PC-9 (cell line): ENCODE results near the gene NDUFS2. TPM values are rescaled to one million over a fixed set of nuclear protein-coding genes. Genes with fewer than 3 reads are reported as not detected.

ENCODE experiments used
- BruUV-seq: library from RNA; stranded (reverse); fragments of 400-500 nt; replicated peaks from 2 replicates; lab custom pipeline; 2021; lab: Mats Ljungman, UMichigan
- CTCF ChIA-PET: fragments of 300-600 bp; sonication (Branson Sonifier 250); formaldehyde crosslinking; loops from one replicate; lab custom pipeline; 2022; ENCODE audit warnings: antibody characterized with exemption; lab: Charles Lee
- POLR2A ChIA-PET: fragments of 300-600 bp; sonication (Branson Sonifier 250); formaldehyde crosslinking; loops from one replicate; lab custom pipeline; 2022; ENCODE audit warnings: antibody characterized with exemption; ENCODE audit not compliant: unreplicated experiment; lab: Charles Lee
- DNase-seq, 2 experiments: peaks; one replicate each; pipeline versions ENCODE4 v3.0.0 to v3.0.0-alpha.2; 2015 to 2022; ENCODE audit warnings: mixed read lengths in 1 of 2
- H2AFZ ChIP-seq: fragments of 200-600 bp; sonication (generic); 2 replicates; pipeline ENCODE4 v1.8.1; 2017; ENCODE audit warnings: antibody characterized with exemption
- H3F3A ChIP-seq: fragments of 200-600 bp; sonication (generic); 2 replicates; pipeline ENCODE4 v1.8.1; 2017; ENCODE audit warnings: antibody characterized with exemption, mild to moderate bottlenecking, low read depth; ENCODE audit not compliant: insufficient read depth
- H3K27ac ChIP-seq: fragments of 200-600 bp; sonication (generic); 2 replicates; pipeline ENCODE4 v1.6.1; 2016; ENCODE audit warnings: mixed run types
- H3K27me3 ChIP-seq: fragments of 200-600 bp; sonication (generic); 2 replicates; pipeline ENCODE4 v1.6.1; 2016; ENCODE audit warnings: low read depth, mixed run types; ENCODE audit not compliant: insufficient read depth
- H3K36me3 ChIP-seq: fragments of 200-600 bp; sonication (generic); 2 replicates; pipeline ENCODE4 v1.6.1; 2016; ENCODE audit warnings: low read depth, mixed run types
- H3K4me1 ChIP-seq: fragments of 200-600 bp; sonication (generic); replicated peaks from 2 replicates; pipeline ENCODE4 v1.6.1; 2016; ENCODE audit warnings: mixed run types; ENCODE audit not compliant: insufficient read depth
- H3K4me2 ChIP-seq: fragments of 200-600 bp; sonication (generic); 2 replicates; pipeline ENCODE4 v1.6.1; 2017; ENCODE audit warnings: mixed run types
- H3K4me3 ChIP-seq: fragments of 200-600 bp; sonication (generic); 2 replicates; pipeline ENCODE4 v1.6.1; 2016; ENCODE audit warnings: mixed run types
- H3K79me2 ChIP-seq: fragments of 200-600 bp; sonication (generic); 2 replicates; pipeline ENCODE4 v1.6.1; 2017; ENCODE audit warnings: low read depth, mixed run types
- H3K9me2 ChIP-seq: fragments of 200-600 bp; sonication (generic); 2 replicates; pipeline ENCODE4 v1.8.1; 2017; ENCODE audit warnings: mild to moderate bottlenecking; ENCODE audit not compliant: insufficient read depth
- H3K9me3 ChIP-seq: fragments of 200-600 bp; sonication (generic); 2 replicates; pipeline ENCODE4 v1.8.1; 2016; ENCODE audit warnings: low read depth; ENCODE audit not compliant: insufficient read depth
- H4K20me1 ChIP-seq: fragments of 200-600 bp; sonication (generic); 2 replicates; pipeline ENCODE4 v1.8.1; 2017; ENCODE audit not compliant: insufficient read depth
- EZH2 ChIP-seq: fragments of 200-600 bp; sonication (generic); IDR thresholded peaks from 2 replicates; pipeline ENCODE4 v1.8.0; 2017; ENCODE audit warnings: antibody characterized with exemption, low read depth
- intact Hi-C: fragments of 100-400 bp; cut with micrococcal nuclease; formaldehyde crosslinking; loops from one replicate; pipeline ENCODE4 v1.10.0; 2022; ENCODE audit not compliant: unreplicated experiment
- total RNA-seq: library from RNA; stranded (reverse); gene quantifications from 2 replicates; pipeline ENCODE4 v1.2.3, GENCODE V29; 2021
- TF ChIP-seq, protein P1 (sequence below): fragments of 200-600 bp; sonication (generic); conservative IDR thresholded peaks from 2 replicates; pipeline ENCODE4 v1.6.1; 2017; ENCODE audit warnings: mixed run types, antibody characterized with exemption, mild to moderate bottlenecking, moderate library complexity

Gene NDUFS2
- total RNA-seq, 1 experiment from 2014 or later = 99.5 TPM

DNA sequence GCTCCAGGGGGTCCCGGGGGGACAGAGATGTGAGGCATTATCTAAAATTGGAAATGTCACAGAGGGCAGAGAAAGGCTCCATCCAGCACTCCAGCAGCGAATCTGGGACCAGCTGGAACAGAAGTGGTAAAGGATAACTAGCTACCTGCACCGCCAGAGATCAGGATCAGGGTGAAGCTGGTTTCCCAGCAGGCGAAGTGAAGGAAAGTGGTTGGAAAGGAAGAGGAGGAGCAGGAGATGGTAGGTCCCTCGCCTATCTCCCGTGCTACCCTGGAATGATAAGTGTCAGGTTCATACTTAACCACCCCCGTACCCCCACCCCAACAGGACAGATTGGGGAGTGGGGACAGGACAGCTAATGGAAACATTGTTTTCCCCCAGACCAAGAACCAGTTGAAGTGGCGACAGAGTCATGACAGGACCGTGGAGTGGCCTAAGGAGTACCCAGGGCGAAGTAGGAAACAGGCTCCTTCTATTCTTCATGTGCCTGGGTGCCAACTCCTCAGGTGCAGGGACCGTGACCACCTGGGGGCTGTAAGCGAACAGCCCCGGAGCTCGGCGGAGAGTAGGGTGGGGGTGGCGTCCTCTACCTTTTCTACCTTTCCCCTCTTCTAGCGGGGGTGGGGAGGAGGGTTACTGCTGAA lies 25.6 kb upstream of the NDUFS2 start:
- no peaks in the 10 kb centered on the region for H4K20me1 ChIP-seq
- H3K27me3 ChIP-seq = no peaks in the 10 kb centered on the region
- H2AFZ ChIP-seq = peak overlapping the region; percentile 94
- peak overlapping the region; percentile 85 for H3K4me2 ChIP-seq
- no peaks in the 10 kb centered on the region for H3K9me3 ChIP-seq
- ChIA-PET CTCF (interaction anchor here (0.5 to 0.6 kb wide), 2 partner anchors 12 to 179 kb away, joined by 3 to 13 read pairs; no protein-coding TSS in a partner anchor), POLR2A (interaction anchor here (0.6 to 0.7 kb wide), 5 partner anchors 11 to 504 kb away, joined by 3 to 29 read pairs (median 4); partner anchors contain the start of genes DEDD and PPOX)
- H3K27ac ChIP-seq = peak overlapping the region; percentile 61; the same call in 1 of the 2 replicates
- BruUV-seq = no TSS peak
- peaks cover 11% of the 10 kb centered on the region for H3K36me3 ChIP-seq
- intact Hi-C loops = loop anchor here (1.0 kb wide), 1 partner anchor 43 kb away; no protein-coding TSS in a partner anchor
- H3K9me2 ChIP-seq = no peaks in the 10 kb centered on the region
- peak overlapping the region; percentile 83 for H3K4me3 ChIP-seq
- H3K4me1 ChIP-seq = peaks cover 15% of the 10 kb centered on the region
- DNase-seq = no peak
- peaks cover 14% of the 10 kb centered on the region for H3K79me2 ChIP-seq
- TF ChIP-seq EZH2 = no peak
- TF ChIP-seq, protein P1, sequence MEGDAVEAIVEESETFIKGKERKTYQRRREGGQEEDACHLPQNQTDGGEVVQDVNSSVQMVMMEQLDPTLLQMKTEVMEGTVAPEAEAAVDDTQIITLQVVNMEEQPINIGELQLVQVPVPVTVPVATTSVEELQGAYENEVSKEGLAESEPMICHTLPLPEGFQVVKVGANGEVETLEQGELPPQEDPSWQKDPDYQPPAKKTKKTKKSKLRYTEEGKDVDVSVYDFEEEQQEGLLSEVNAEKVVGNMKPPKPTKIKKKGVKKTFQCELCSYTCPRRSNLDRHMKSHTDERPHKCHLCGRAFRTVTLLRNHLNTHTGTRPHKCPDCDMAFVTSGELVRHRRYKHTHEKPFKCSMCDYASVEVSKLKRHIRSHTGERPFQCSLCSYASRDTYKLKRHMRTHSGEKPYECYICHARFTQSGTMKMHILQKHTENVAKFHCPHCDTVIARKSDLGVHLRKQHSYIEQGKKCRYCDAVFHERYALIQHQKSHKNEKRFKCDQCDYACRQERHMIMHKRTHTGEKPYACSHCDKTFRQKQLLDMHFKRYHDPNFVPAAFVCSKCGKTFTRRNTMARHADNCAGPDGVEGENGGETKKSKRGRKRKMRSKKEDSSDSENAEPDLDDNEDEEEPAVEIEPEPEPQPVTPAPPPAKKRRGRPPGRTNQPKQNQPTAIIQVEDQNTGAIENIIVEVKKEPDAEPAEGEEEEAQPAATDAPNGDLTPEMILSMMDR = no peak
- peaks cover 13% of the 10 kb centered on the region; the same call in 1 of the 2 replicates for H3F3A ChIP-seq

- CTCF ChIA-PET = interaction anchor here (0.6 kb wide), 1 partner anchor 180 kb away, joined by 13 read pairs; no protein-coding TSS in a partner anchor
- H3K36me3 ChIP-seq = peaks cover 11% of the 10 kb centered on the region
- DNase-seq = peak; percentile 64 to 91
- no peaks in the 10 kb centered on the region for H3K27me3 ChIP-seq
- H3K79me2 ChIP-seq = peaks cover 14% of the 10 kb centered on the region
- H3K9me3 ChIP-seq = no peaks in the 10 kb centered on the region
- H3K27ac ChIP-seq = peak within 1 kb of the TSS; percentile 61
- H4K20me1 ChIP-seq = no peaks in the 10 kb centered on the region
- TF ChIP-seq EZH2 = no peak
- TF ChIP-seq, protein P1 = peak; percentile 49; the same call in 1 of the 2 replicates
- intact Hi-C loops = loop anchor here (1.0 kb wide), 1 partner anchor 44 kb away; no protein-coding TSS in a partner anchor
- H2AFZ ChIP-seq = peak within 1 kb of the TSS; percentile 94
- BruUV-seq = TSS peak; percentile 92
- H3K4me1 ChIP-seq = peaks cover 19% of the 10 kb centered on the region
- peak within 1 kb of the TSS; percentile 85 for H3K4me2 ChIP-seq
- H3F3A ChIP-seq = peaks cover 13% of the 10 kb centered on the region; the same call in 1 of the 2 replicates
- POLR2A ChIA-PET = interaction anchor here (0.6 to 0.7 kb wide), 4 partner anchors 11 to 504 kb away, joined by 3 to 29 read pairs (median 5); partner anchors contain the start of genes DEDD and PPOX
- no peaks in the 10 kb centered on the region for H3K9me2 ChIP-seq
- H3K4me3 ChIP-seq = peak within 1 kb of the TSS; percentile 83
These were observed 24.8 kb upstream of the NDUFS2 start, which contains the start of gene B4GALT3 for GRCh38 chr1:161177112-161177935. TSS of gene B4GALT3 (minus strand) at chr1:161177507. CDS start at chr1:161176060, 1,447 bp downstream.

GRCh38 chr1:161177936-161178244 lies 24.3 kb upstream of the NDUFS2 start:
- peaks cover 6% of the 10 kb centered on the region for H3K36me3 ChIP-seq
- intact Hi-C loops = loop anchor here (1.0 kb wide), 1 partner anchor 45 kb away; no protein-coding TSS in a partner anchor
- TF ChIP-seq EZH2 = no peak
- TF ChIP-seq, protein P1 = no peak; the same call in 1 of the 2 replicates
- ChIA-PET POLR2A (no interaction called here), CTCF (no interaction called here)
- H3K4me3 ChIP-seq = peak overlapping the region; percentile 83
- peak overlapping the region; percentile 94 for H2AFZ ChIP-seq
- peaks cover 13% of the 10 kb centered on the region; the same call in 1 of the 2 replicates for H3F3A ChIP-seq
- H3K27ac ChIP-seq = peak overlapping the region; percentile 61
- H3K27me3 ChIP-seq = no peaks in the 10 kb centered on the region
- BruUV-seq = no TSS peak
- no peaks in the 10 kb centered on the region for H3K9me3 ChIP-seq
- DNase-seq = no peak
- H3K4me1 ChIP-seq = peaks cover 25% of the 10 kb centered on the region
- peaks cover 14% of the 10 kb centered on the region for H3K79me2 ChIP-seq
- no peaks in the 10 kb centered on the region for H3K9me2 ChIP-seq
- H3K4me2 ChIP-seq = peak overlapping the region; percentile 85
- no peaks in the 10 kb centered on the region for H4K20me1 ChIP-seq
